ENCODE measurements around the gene SOX18.

The SOX18 gene

DNA sequence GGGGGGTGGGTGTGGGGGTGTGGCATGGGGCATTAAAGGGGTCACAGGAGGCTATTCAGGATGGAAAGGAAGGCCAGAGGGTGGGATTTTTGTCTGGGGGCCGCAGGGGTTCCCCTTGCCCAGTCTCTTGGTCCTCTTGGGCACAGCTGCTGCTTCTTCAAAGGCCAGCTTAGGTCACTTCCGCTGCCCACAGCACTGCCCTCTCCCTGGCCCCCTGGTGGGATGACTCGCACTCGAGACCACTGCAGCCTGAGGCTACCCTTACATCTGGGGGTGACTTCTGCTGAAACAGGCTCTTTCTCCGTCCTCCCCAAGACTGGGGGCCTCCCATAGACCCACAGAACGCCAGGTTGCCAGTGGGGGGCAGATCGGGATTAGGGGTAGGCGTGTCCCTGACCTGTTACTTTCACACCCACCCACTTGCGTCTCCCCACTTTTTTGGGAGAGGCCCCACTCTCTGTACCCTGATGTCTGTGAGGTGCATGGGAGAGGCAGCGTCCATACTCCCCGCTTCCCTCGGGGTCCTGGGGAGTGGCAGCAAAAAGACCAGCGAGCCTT, 33.5 kb upstream of the SOX18 start:
- Histone ChIP-seq H3K79me2 (ENCODE audit: control insufficient read depth, insufficient read depth, low read length, poor library complexity) (peaks cover 10% of the 10 kb centered on the region), H2AFZ (ENCODE audit: insufficient read depth, low read length, poor library complexity) (no peak overlapping the region), H2BK120ac (ENCODE audit: insufficient read depth, low read length, poor library complexity) (no peak overlapping the region), H3K36me3 (ENCODE audit: control insufficient read depth in 1 of 2, insufficient read depth in 2 of 2, low read length in 2 of 2) (no peaks in the 10 kb centered on the region), H4K12ac (ENCODE audit: low read depth, low read length) (no peak overlapping the region), H4K91ac (ENCODE audit: low read depth, low read length) (no peak overlapping the region), H3K4ac (ENCODE audit: low read depth, low read length) (no peak overlapping the region), H3K18ac (ENCODE audit: low read length) (no peak overlapping the region), H3K9me3 (ENCODE audit: insufficient read depth, low read depth, low read length) (peaks cover 9% of the 10 kb centered on the region), H3K4me1 (ENCODE audit: control insufficient read depth in 1 of 2, insufficient read depth in 2 of 2, low read length in 2 of 2) (peaks cover 14 to 25% of the 10 kb centered on the region in 2 experiments), H3K9ac (ENCODE audit: low read length) (no peak overlapping the region), H2BK5ac (ENCODE audit: low read depth, low read length, poor library complexity) (no peak overlapping the region), H3K4me2 (ENCODE audit: low read length) (peak overlapping the region; percentile 91), H3K27ac (ENCODE audit: low read depth, low read length) (no peak overlapping the region), H3K23ac (ENCODE audit: low read length) (no peak overlapping the region), H2BK12ac (ENCODE audit: low read length) (no peak overlapping the region), H4K8ac (ENCODE audit: low read depth, low read length) (no peak overlapping the region), H3K14ac (ENCODE audit: low read length) (no peak overlapping the region), H3K79me1 (ENCODE audit: low read length) (peaks cover 11% of the 10 kb centered on the region), H3K4me3 (ENCODE audit: low read depth, low read length) (no peak overlapping the region), H2AK5ac (ENCODE audit: low read length) (no peak overlapping the region), H3K27me3 (ENCODE audit: insufficient read depth, low read length) (peaks cover 28% of the 10 kb centered on the region)
- DNase-seq: no peak
- no CpG with 5 or more reads among the region's 13 CpGs for WGBS (ENCODE audit: extremely low coverage, insufficient coverage, insufficient read length)

DNA sequence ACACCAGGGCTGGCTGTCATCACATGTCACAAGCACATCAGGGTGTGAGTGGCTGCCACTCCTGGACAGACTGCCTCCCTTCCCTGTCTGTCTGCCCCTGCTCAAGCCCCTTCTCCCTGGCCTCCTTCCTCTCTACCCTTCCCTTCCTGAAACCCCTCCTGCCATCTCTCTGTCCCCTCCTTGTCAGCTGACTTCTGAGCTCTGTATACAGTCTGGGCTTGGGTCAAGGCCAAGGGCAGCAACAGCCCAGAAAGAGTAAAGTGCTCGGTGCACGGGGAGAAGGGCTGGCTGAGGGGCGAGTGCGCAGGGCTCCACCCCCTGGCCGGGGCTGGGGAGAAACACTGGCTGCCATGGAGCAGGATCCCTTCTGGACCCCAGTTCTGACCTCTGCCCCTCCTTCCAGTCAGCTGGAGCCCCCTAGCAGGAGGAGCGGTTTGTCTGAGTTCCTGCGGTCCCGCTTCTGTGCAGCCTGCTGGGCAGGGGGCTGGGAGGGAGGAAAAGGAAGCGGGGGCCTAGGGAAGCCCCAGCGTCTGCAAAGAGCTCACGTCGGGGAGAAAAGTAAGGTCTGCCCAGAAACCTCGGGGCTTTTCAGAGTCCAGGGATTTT, 32.8 kb upstream of the SOX18 start:
- Histone ChIP-seq H3K79me2 (ENCODE audit: control insufficient read depth, insufficient read depth, low read length, poor library complexity) (peaks cover 10% of the 10 kb centered on the region), H3K4me2 (ENCODE audit: low read length) (peak overlapping the region; percentile 4), H2BK12ac (ENCODE audit: low read length) (no peak overlapping the region), H4K91ac (ENCODE audit: low read depth, low read length) (no peak overlapping the region), H4K12ac (ENCODE audit: low read depth, low read length) (no peak overlapping the region), H3K4me3 (ENCODE audit: low read depth, low read length) (no peak overlapping the region), H3K9ac (ENCODE audit: low read length) (no peak overlapping the region), H3K36me3 (ENCODE audit: control insufficient read depth in 1 of 2, insufficient read depth in 2 of 2, low read length in 2 of 2) (no peaks in the 10 kb centered on the region), H3K18ac (ENCODE audit: low read length) (no peak overlapping the region), H2AFZ (ENCODE audit: insufficient read depth, low read length, poor library complexity) (no peak overlapping the region), H3K27me3 (ENCODE audit: insufficient read depth, low read length) (peaks cover 28% of the 10 kb centered on the region), H3K79me1 (ENCODE audit: low read length) (peaks cover 11% of the 10 kb centered on the region), H3K27ac (ENCODE audit: low read depth, low read length) (no peak overlapping the region), H2BK120ac (ENCODE audit: insufficient read depth, low read length, poor library complexity) (no peak overlapping the region), H3K4ac (ENCODE audit: low read depth, low read length) (no peak overlapping the region), H3K9me3 (ENCODE audit: insufficient read depth, low read depth, low read length) (peaks cover 4% of the 10 kb centered on the region), H3K23ac (ENCODE audit: low read length) (no peak overlapping the region), H2AK5ac (ENCODE audit: low read length) (no peak overlapping the region), H4K8ac (ENCODE audit: low read depth, low read length) (no peak overlapping the region), H3K4me1 (ENCODE audit: control insufficient read depth in 1 of 2, insufficient read depth in 2 of 2, low read length in 2 of 2) (peaks cover 14 to 25% of the 10 kb centered on the region in 2 experiments), H3K14ac (ENCODE audit: low read length) (no peak overlapping the region), H2BK5ac (ENCODE audit: low read depth, low read length, poor library complexity) (no peak overlapping the region)
- no CpG with 5 or more reads among the region's 13 CpGs for WGBS (ENCODE audit: extremely low coverage, insufficient coverage, insufficient read length)
- DNase-seq: no peak

DNA sequence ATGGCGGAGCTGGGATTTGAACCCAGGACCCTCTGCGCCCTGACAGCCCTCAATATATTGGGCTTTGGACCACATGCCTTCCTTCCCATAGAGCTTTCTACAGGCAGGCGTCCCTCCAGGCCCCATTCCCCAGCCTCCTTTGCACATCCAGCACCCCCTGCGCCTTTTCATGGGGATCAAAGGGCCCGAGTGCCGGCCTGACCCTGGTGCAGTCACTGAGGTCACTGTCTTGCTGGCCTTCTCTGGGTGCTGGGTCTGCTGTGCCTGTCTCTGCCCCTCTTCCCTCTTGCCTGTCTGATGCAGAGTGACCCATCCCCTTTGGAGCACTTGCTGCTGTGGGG, 32.2 kb upstream of the SOX18 start:
- no peak for DNase-seq
- H3K14ac ChIP-seq (ENCODE audit: low read length): no peak overlapping the region
- H3K79me2 ChIP-seq (ENCODE audit: control insufficient read depth, insufficient read depth, low read length, poor library complexity): peaks cover 10% of the 10 kb centered on the region
- no peak overlapping the region for H3K9ac ChIP-seq (ENCODE audit: low read length)
- peaks cover 14 to 25% of the 10 kb centered on the region in 2 experiments for H3K4me1 ChIP-seq (ENCODE audit: control insufficient read depth in 1 of 2, insufficient read depth in 2 of 2, low read length in 2 of 2)
- no peak overlapping the region for H3K4me2 ChIP-seq (ENCODE audit: low read length)
- H3K18ac ChIP-seq (ENCODE audit: low read length): no peak overlapping the region
- peaks cover 11% of the 10 kb centered on the region for H3K79me1 ChIP-seq (ENCODE audit: low read length)
- no peaks in the 10 kb centered on the region for H3K36me3 ChIP-seq (ENCODE audit: control insufficient read depth in 1 of 2, insufficient read depth in 2 of 2, low read length in 2 of 2)
- H4K12ac ChIP-seq (ENCODE audit: low read depth, low read length): no peak overlapping the region
- no peak overlapping the region for H4K91ac ChIP-seq (ENCODE audit: low read depth, low read length)
- H3K23ac ChIP-seq (ENCODE audit: low read length): no peak overlapping the region
- no peak overlapping the region for H3K4me3 ChIP-seq (ENCODE audit: low read depth, low read length)
- H3K4ac ChIP-seq (ENCODE audit: low read depth, low read length): no peak overlapping the region
- no peak overlapping the region for H3K27ac ChIP-seq (ENCODE audit: low read depth, low read length)
- no peak overlapping the region for H2AFZ ChIP-seq (ENCODE audit: insufficient read depth, low read length, poor library complexity)
- H4K8ac ChIP-seq (ENCODE audit: low read depth, low read length): no peak overlapping the region
- no peak overlapping the region for H2AK5ac ChIP-seq (ENCODE audit: low read length)
- peaks cover 28% of the 10 kb centered on the region for H3K27me3 ChIP-seq (ENCODE audit: insufficient read depth, low read length)
- H2BK5ac ChIP-seq (ENCODE audit: low read depth, low read length, poor library complexity): no peak overlapping the region
- H3K9me3 ChIP-seq (ENCODE audit: insufficient read depth, low read depth, low read length): peaks cover under 1% of the 10 kb centered on the region
- no CpG with 5 or more reads among the region's 6 CpGs for WGBS (ENCODE audit: extremely low coverage, insufficient coverage, insufficient read length)
- H2BK120ac ChIP-seq (ENCODE audit: insufficient read depth, low read length, poor library complexity): no peak overlapping the region
- H2BK12ac ChIP-seq (ENCODE audit: low read length): no peak overlapping the region

DNA sequence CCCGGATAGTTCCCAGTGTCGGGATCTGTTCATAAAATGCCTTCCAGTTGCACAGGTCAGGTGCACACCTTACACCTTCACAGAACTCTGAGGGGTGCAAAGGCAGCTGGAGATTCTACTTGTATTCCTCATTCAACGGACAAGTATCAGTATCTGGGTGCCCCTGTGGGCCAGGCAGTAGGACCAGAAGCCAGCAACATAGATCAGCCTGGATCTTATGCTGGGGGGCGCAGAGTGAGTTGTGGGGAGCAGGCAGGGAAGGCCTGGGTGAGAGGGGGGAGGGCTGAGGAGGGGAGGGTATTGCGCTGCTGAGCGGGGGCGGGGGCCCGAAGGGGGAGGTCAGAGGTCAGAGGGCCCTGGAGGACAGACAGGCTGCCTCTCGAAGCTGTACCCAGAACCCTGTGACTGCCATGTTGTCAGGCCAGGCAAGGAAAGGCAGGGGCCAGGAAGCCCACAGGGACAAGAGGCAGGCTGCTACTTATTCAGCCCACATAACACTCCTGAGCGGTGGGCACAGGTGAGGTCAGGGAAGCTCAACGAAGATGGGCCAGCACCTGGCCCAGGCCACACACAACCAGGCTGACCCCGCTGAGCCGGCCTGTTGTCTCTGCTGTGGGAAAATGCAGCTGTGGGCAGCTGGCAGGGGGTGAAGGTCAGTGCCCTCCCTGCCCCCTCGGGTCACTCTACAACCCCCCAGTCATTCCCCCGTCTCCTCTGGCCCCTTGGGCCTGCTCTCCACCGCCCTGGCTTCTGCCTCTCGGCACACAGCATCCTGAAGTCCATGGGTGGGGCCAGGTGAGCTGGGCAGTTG, 31.6 kb upstream of the SOX18 start:
- H3K14ac ChIP-seq (ENCODE audit: low read length): no peak overlapping the region
- H4K12ac ChIP-seq (ENCODE audit: low read depth, low read length): no peak overlapping the region
- no peak overlapping the region for H2BK12ac ChIP-seq (ENCODE audit: low read length)
- H3K27me3 ChIP-seq (ENCODE audit: insufficient read depth, low read length): peaks cover 28% of the 10 kb centered on the region
- no peaks in the 10 kb centered on the region for H3K9me3 ChIP-seq (ENCODE audit: insufficient read depth, low read depth, low read length)
- H3K27ac ChIP-seq (ENCODE audit: low read depth, low read length): no peak overlapping the region
- H3K79me2 ChIP-seq (ENCODE audit: control insufficient read depth, insufficient read depth, low read length, poor library complexity): peaks cover 10% of the 10 kb centered on the region
- no peak overlapping the region for H3K9ac ChIP-seq (ENCODE audit: low read length)
- no CpG with 5 or more reads among the region's 17 CpGs for WGBS (ENCODE audit: extremely low coverage, insufficient coverage, insufficient read length)
- H3K23ac ChIP-seq (ENCODE audit: low read length): no peak overlapping the region
- no peak overlapping the region for H3K4me3 ChIP-seq (ENCODE audit: low read depth, low read length)
- no peak overlapping the region for H2BK5ac ChIP-seq (ENCODE audit: low read depth, low read length, poor library complexity)
- no peaks in the 10 kb centered on the region for H3K36me3 ChIP-seq (ENCODE audit: control insufficient read depth in 1 of 2, insufficient read depth in 2 of 2, low read length in 2 of 2)
- H3K79me1 ChIP-seq (ENCODE audit: low read length): peaks cover 11% of the 10 kb centered on the region
- H4K91ac ChIP-seq (ENCODE audit: low read depth, low read length): no peak overlapping the region
- no peak overlapping the region for H3K4ac ChIP-seq (ENCODE audit: low read depth, low read length)
- no peak for DNase-seq
- no peak overlapping the region for H2BK120ac ChIP-seq (ENCODE audit: insufficient read depth, low read length, poor library complexity)
- H3K4me2 ChIP-seq (ENCODE audit: low read length): no peak overlapping the region
- no peak overlapping the region for H2AFZ ChIP-seq (ENCODE audit: insufficient read depth, low read length, poor library complexity)
- H2AK5ac ChIP-seq (ENCODE audit: low read length): no peak overlapping the region
- H3K18ac ChIP-seq (ENCODE audit: low read length): no peak overlapping the region
- H4K8ac ChIP-seq (ENCODE audit: low read depth, low read length): no peak overlapping the region
- peaks cover 14 to 25% of the 10 kb centered on the region in 2 experiments for H3K4me1 ChIP-seq (ENCODE audit: control insufficient read depth in 1 of 2, insufficient read depth in 2 of 2, low read length in 2 of 2)

Data from trophoblast cell (in vitro differentiated cells and primary cell).